GM18951 (cell line): ENCODE results near the gene ZNF605.

ENCODE experiments used
- POLR2A ChIP-seq: IDR thresholded peaks from 4 replicates; pipeline ENCODE4 v1.6.1; 2011; ENCODE audit warnings: mild to moderate bottlenecking; ENCODE audit not compliant: insufficient read length, insufficient read depth; ENCODE audit errors: extremely low read depth
- in situ Hi-C: fragments of 300-500 bp; cut with MboI; formaldehyde crosslinking; loops from one replicate; pipeline ENCODE4 v1.12.0; 2022; ENCODE audit warnings: low sequenced_read_pairs, mixed read lengths, inconsistent platforms; ENCODE audit not compliant: unreplicated experiment

ZNF605 gene

DNA sequence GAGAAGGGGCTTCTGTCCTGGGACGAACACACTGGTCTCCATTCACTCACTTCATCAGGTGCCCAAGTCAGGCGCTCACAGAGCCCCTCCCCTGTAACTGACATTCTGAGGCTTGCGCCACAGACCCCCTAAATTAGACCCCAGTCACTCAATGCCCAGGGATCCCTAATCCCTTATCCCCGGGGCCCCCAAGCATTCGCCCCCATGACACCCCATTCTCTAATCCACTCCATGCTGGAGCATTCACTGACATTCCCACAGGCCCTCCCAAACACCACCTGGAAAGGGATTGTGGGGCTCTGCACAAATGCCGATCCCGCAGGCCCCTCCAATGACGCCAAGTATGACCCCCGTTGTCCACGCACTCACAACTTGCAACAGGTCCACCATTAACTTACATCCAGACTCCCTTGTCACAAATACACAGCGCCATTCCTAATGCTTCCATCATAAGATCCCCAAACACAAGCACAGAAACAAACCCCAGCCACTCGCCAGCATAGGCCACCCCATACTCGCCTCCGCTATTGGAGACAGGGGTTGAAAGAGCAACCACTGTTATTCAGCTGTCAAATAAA, 1.5 kb downstream of the ZNF605 start:
- TF ChIP-seq POLR2A = no peak
- in situ Hi-C loops = no loop called here

DNA sequence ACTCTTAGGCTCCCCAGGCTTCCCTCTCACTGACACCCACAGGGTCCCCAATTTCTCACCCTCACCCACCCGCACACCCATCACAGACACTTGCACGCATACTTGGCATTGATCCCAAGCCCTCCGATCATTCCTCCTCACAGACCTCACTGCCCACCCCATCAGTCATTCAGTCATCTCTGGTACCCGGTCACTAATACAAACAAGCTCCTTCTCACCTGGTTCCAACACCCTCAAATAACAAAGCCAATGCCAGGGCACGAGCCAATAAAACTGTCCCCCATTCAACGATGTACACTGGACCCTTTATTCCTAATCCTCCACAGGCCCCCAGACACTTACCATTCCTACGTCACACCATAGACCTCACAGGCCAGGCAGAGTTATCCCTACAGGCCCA, 2.3 kb downstream of the ZNF605 start:
- no peak for TF ChIP-seq POLR2A
- in situ Hi-C loops = no loop called here

DNA sequence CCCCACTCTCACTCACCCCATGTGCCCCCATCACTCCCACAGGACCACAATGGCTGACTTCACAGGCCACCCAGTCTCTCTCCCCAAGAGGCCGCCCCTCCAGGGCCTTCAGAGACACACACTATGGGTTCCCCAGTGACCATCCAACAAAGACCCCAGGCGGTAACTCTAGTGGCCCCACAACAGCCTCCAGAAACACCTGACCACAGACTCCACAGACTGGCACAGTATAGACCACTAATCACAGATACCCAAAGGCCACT, 3.0 kb downstream of the ZNF605 start:
- in situ Hi-C loops = no loop called here

DNA sequence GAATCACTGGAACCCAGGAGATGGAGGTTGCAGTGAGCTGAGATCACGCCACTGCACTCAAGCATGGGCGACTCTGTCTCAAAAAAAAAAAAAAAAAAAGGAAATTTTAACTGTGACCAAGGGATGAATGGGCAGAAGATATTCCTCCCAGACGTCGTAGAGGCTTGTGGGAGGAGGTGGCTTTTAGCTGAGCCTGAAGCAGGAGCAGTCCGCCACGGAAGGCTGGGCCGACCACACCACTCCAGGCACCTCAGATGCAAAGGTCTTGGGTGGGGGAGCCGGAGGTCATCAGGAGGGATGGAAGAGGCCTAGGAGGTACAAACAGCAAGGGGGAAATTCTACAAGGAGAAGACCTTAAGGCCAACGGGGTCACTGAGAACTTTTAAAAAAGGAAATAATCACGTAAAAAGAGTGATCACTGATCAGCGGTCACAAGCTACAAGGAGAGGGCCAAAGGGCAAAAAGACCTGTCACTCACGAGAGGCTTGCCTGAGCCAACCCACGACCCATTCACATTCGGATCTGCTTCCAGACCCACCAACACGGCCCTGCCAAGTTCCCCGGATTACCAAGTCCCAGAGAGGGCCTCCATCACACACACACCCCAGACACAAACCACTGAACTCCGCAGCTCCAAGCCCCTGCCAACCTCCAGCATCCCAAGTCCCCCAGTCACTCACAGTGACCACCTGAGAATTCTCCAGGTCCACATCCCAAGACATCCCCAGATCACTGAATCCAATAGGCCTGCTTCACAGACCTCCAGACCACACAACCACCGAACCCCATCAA, 3.5 kb downstream of the ZNF605 start:
- no peak for TF ChIP-seq POLR2A
- in situ Hi-C loops = no loop called here

More for the DNA sequence above, 3.0 kb downstream of the ZNF605 start:
- TF ChIP-seq POLR2A = no peak

DNA sequence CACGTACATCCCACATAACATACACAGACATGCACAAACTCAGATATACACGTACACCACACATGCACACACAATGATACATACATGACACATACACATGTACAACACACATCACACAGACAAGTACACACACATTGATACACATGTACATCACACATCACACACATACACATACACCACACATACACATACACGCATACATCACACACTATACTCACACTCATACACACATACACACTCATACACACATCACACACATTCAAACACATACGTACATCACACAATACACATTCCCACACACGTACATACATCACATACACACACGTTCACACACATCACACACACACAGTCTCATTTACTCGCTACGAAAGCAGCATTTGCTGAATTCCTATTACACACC, 4.5 kb downstream of the ZNF605 start:
- TF ChIP-seq POLR2A = no peak
- in situ Hi-C loops = no loop called here

DNA sequence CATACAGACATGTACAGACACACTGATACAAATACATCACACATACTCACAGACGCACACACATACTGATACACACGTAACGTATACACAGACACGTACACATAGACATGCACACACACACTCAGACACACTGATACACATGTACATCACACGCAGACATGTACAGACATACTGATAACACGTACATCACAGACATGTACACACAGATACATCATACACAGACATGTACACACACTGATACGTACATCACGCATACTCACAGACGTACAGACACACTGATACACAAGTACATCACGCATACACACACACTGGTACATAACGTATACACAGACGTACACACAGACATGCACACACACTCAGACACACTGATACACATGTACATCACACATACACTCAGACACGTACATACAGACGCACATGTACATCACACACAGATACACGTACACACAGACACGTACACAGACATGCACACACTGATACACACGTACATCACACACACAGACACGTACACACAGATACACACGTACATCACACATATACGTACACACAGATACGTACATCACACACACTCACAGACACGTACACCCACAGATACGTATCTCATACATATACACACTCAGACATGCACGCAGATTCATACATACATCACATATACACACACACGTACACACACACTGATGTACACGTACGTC, 5.1 kb downstream of the ZNF605 start:
- no peak for TF ChIP-seq POLR2A
- in situ Hi-C loops = no loop called here

DNA sequence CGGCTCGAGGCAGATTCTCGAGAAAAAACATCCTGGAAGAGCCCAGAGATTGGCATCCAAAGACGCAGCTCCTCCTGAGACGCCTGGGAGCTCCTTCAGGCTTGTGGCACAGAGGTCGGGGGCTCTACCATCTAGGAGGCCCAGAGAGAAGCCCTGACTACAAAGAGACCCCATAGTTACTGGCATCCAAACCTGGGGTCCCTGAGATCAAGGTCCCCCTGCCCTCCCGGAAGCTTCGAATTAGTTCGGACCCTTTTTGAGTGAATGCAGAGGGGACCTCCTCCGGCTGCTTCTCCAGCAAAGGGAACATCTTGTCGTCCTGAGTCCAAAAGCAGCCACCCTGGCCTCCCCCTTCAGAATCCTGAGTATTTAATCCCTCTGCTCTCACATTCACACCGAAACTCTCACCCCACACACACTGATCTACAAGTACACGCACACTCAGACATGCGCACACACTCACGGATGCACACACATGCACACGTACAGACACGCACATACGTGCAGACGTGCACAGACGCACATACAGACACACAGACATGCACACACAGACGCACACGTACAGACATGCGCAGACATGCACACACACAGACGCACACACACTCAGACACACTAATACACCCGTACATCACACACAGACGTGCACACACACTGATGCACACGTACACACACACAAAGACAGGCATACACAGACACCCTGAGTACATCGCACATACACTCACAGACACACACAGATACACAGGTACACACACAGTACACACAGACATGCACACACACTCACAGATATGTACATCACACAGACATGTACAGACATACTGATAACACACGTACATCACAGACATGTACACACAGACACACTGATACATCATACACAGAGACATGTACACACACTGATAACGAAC, 5.9 kb downstream of the ZNF605 start:
- in situ Hi-C loops = no loop called here
- no peak for TF ChIP-seq POLR2A

DNA sequence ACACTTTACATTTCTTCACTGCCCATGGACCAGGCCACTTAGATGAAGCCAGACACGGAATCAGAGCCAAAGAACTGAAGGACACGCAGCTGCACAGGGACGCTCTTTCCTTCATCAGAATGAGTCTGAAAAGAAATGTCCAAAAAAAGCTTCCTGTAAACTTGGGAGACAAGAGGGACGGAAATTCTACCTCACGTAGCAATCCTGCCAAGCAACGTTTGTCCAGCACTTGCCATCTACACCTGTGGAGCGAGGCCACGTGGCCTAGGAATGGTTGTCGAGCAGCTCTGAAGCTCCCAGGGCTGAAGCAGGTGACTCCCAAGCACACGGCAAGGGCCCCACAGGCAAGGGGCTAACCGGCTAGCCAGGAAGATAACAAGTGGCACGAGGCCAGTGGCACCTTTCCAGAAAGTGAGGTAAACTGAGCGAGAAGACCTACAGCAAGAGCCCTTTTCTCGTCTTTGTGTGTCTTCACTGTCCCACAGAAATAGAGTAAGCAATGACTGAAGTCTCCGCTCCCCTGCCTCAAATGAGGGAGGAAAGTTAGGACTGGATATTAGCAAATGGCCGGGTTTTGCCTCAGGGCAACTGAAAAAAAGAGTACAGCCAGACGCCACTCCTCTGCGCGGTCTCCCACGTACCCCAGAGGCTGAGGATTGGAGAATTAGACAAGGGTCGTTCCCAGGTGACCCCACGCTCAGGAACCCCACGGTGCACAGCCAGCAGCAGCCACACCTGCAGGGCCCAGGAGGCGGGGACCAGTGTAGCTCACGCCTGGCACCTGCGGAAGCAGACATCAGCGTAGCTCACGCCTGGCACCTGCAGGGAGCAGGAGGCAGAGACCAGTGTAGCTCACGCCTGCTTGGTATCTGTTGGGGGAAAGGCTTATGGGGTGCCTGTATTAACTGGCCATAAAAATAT, 7.7 kb downstream of the ZNF605 start:
- in situ Hi-C loops = no loop called here
- TF ChIP-seq POLR2A = no peak

DNA sequence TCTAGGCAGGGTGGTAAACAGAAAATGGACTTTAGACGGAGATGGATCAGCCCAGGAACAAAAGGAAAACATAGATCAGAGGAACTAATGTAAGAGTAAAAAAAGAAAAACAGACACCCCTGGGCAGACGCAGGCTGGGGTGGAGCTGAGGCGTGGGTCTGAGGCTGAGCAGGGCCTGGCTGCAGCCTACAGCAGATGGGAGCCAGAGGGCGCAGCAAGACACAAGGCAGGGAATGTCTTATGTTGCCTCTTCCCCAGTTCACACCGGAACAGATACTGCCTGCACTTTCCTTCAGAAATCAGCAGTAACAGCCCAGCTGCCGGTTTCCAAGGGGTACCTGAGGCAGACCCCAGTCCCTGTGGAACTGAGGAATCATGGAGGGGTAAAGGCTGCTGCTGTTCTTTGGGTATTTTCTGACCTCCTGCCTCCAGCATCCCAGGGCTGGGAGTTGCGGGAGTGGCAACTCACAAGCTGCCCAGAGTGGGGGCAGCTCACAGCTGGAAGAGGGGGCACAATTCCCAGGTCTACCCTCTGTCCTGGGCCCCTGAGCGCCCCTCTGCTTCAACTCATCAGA, 9.8 kb downstream of the ZNF605 start:
- in situ Hi-C loops = no loop called here

DNA sequence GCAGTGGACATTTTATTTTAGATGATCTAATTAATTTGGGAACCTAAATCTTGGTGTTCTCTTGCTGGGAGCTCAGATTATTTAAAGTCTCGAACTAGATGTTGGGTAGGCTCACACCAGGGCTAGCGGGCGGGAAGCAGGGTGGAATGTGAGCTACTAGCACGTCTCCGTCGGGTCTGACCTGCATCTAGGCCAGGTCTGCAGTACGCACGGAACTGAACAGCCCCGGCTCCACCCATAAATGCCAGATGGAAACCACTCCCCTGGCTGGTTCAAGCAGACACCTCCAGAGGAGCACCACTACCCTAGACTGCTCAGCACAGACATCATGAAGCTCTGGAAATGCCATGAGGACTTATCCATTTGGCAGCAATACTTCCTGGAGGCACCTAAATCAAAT, 10.3 kb downstream of the ZNF605 start:
- in situ Hi-C loops = no loop called here
- TF ChIP-seq POLR2A = no peak

More for the DNA sequence above, 9.8 kb downstream of the ZNF605 start:
- no peak for TF ChIP-seq POLR2A

DNA sequence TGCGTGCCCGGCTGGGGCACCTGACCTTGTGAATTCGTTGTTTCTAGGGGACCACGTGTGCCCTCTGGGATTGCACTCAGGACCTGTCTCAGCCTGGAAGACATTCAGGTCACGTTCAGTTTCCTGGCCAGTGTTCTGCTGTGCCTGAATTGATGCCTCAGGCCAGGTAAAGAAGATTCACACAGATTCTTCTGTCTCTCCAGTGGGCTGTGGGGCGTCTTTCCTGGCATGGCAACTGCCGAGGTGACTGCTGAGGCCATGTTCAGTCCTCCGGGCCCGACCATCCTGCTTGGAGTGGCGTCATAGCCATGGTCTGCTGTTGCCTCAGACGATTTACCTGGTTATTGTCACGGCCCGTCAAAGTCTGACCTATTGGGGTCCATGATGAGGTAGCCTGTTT, 13.5 kb downstream of the ZNF605 start:
- no peak for TF ChIP-seq POLR2A
- in situ Hi-C loops = no loop called here

DNA sequence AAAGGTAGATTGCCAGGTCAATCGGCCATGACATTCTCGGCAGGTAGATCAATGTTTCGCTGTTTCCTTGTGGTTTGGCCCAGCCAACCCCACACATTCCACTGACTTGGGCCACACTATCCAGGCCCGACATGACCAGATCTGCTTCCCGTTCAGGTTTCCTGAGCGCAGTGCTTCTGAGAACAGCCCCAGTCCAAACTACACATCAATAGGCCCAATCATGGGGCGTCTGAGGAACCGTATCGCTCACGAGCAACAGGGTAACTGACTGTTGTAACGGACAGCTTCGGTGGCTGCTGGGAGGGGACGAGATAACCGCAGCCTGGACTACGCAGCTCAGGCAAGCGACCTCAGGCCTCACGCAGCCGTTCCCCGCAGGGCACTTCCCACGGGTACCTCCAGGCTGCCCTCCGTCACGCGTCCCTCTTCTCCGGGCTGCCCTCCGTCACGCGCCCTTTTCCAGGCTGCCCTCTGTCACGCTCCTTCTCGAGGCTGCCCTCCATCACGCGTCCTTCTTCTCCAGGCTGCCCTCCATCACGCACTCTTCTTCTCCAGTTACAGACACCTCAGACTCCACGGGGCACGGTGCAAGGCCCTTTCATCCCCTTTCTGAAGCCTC, 14.7 kb downstream of the ZNF605 start:
- in situ Hi-C loops = no loop called here
- no peak for TF ChIP-seq POLR2A
